ENCODE measurements around the gene MTHFD2. TPM values are rescaled to one million over a fixed set of nuclear protein-coding genes. Genes with fewer than 3 reads are reported as not detected.

MTHFD2 gene
- total RNA-seq, 1 donor from 2014 or later: 101 TPM

- H3K4me1 Mint-ChIP-seq: no peaks in the 10 kb centered on the region
- Histone ChIP-seq H3K4me3 (no peak overlapping the region), H3K9ac (no peak overlapping the region), H2AFZ (replicated peaks) (no peak overlapping the region), H3K9me3 (ENCODE audit: low read depth) (no peaks in the 10 kb centered on the region), H3F3A (ENCODE audit: low read depth) (no peaks in the 10 kb centered on the region), H3K4me2 (no peak overlapping the region), H3K27me3 (no peaks in the 10 kb centered on the region), H3K36me3 (no peaks in the 10 kb centered on the region), H3K4me1 (no peaks in the 10 kb centered on the region), H3K79me2 (ENCODE audit: low read depth) (no peaks in the 10 kb centered on the region), H3K27ac (no peak overlapping the region), H4K20me1 (ENCODE audit: low read depth) (no peaks in the 10 kb centered on the region)
- H3K27me3 Mint-ChIP-seq (ENCODE audit: insufficient read depth, low read depth): peaks cover 6% of the 10 kb centered on the region
- no peak overlapping the region for H3K4me3 Mint-ChIP-seq
- no peak for DNase-seq (ENCODE audit: low spot score)
- no peak for TF ChIP-seq CTCF (IDR thresholded peaks at IDR 0.05)
- no peaks in the 10 kb centered on the region for H3K36me3 Mint-ChIP-seq
- H3K9me3 Mint-ChIP-seq: no peaks in the 10 kb centered on the region
- no peak overlapping the region for H3K27ac Mint-ChIP-seq
Observed at GRCh38 chr2:74249406-74250122, 51.1 kb downstream of the MTHFD2 start.

- Histone ChIP-seq H3K79me2 (ENCODE audit: low read depth) (no peaks in the 10 kb centered on the region), H3K36me3 (no peaks in the 10 kb centered on the region), H3K27me3 (no peaks in the 10 kb centered on the region), H2AFZ (replicated peaks) (no peak overlapping the region), H3K4me2 (no peak overlapping the region), H3F3A (ENCODE audit: low read depth) (no peaks in the 10 kb centered on the region), H4K20me1 (ENCODE audit: low read depth) (no peaks in the 10 kb centered on the region), H3K27ac (no peak overlapping the region), H3K9me3 (ENCODE audit: low read depth) (no peaks in the 10 kb centered on the region), H3K4me3 (no peak overlapping the region), H3K9ac (no peak overlapping the region), H3K4me1 (no peaks in the 10 kb centered on the region)
- peak; percentile 71 for DNase-seq (ENCODE audit: low spot score)
- no peak overlapping the region for H3K4me3 Mint-ChIP-seq
- no peaks in the 10 kb centered on the region for H3K9me3 Mint-ChIP-seq
- H3K27ac Mint-ChIP-seq: no peak overlapping the region
- H3K4me1 Mint-ChIP-seq: no peaks in the 10 kb centered on the region
- H3K27me3 Mint-ChIP-seq (ENCODE audit: insufficient read depth, low read depth): peaks cover 6% of the 10 kb centered on the region
- TF ChIP-seq CTCF (IDR thresholded peaks at IDR 0.05) (peak; percentile 87), EZH2 (IDR thresholded peaks at IDR 0.05) (no peak), EZH2phosphoT487 (IDR thresholded peaks at IDR 0.05) (no peak)
- no peaks in the 10 kb centered on the region for H3K36me3 Mint-ChIP-seq
Observed at GRCh38 chr2:74250189-74250631, 51.8 kb downstream of the MTHFD2 start.

- no peak overlapping the region for H3K4me2 ChIP-seq
- peaks cover 2% of the 10 kb centered on the region for H3K36me3 Mint-ChIP-seq
Observed at GRCh38 chr2:74252036-74252435, 53.6 kb downstream of the MTHFD2 start.

More at GRCh38 chr2:74252036-74252435, 53.6 kb downstream of the MTHFD2 start:
- no peak overlapping the region for H3K9ac ChIP-seq
- H4K20me1 ChIP-seq (ENCODE audit: low read depth): no peaks in the 10 kb centered on the region
- no peaks in the 10 kb centered on the region for H3F3A ChIP-seq (ENCODE audit: low read depth)
- Mint-ChIP-seq H3K27me3 (ENCODE audit: insufficient read depth, low read depth) (peaks cover 8% of the 10 kb centered on the region), H3K4me1 (no peaks in the 10 kb centered on the region), H3K4me3 (no peak overlapping the region), H3K27ac (no peak overlapping the region), H3K9me3 (no peaks in the 10 kb centered on the region)
- H3K27me3 ChIP-seq: no peaks in the 10 kb centered on the region
- no peak overlapping the region for H2AFZ ChIP-seq (replicated peaks)
- no peaks in the 10 kb centered on the region for H3K4me1 ChIP-seq
- TF ChIP-seq EZH2 (IDR thresholded peaks at IDR 0.05) (no peak), CTCF (IDR thresholded peaks at IDR 0.05) (no peak), EZH2phosphoT487 (IDR thresholded peaks at IDR 0.05) (no peak)
- H3K79me2 ChIP-seq (ENCODE audit: low read depth): no peaks in the 10 kb centered on the region
- H3K4me3 ChIP-seq: no peak overlapping the region
- H3K27ac ChIP-seq: no peak overlapping the region
- H3K9me3 ChIP-seq (ENCODE audit: low read depth): no peaks in the 10 kb centered on the region
- no peaks in the 10 kb centered on the region for H3K36me3 ChIP-seq
- no peak for DNase-seq (ENCODE audit: low spot score)
